K562 (cell line): Measurements from ENCODE around the gene NBPF4. TPM values are rescaled to one million over a fixed set of nuclear protein-coding genes. Genes with fewer than 3 reads are reported as not detected.
A peak's percentile ranks its signal among the peaks of the same experiment; 100 is the strongest.

Experiments used
- ATF3 ChIP-seq, 2 experiments: fragments of 450-650 bp in 1 of 2; sonication (generic) in 1 of 2; formaldehyde crosslinking in 1 of 2; IDR thresholded peaks in 1 of 2; conservative IDR thresholded peaks in 1 of 2; 2 replicates each; pipeline versions ENCODE4 v1.6.1 to v1.8.1; 2016 to 2023; ENCODE audit warnings: mild to moderate bottlenecking in 2 of 2, moderate library complexity in 2 of 2, inconsistent platforms in 1 of 2, missing genetic modification reagents in 1 of 2
- CHD4 ChIP-seq: fragments of 200-600 bp; sonication (generic); IDR thresholded peaks from 3 replicates; pipeline ENCODE4 v1.6.1; 2012; ENCODE audit warnings: low read depth, mild to moderate bottlenecking, mixed read lengths, low read length, inconsistent platforms; ENCODE audit not compliant: insufficient read depth, insufficient replicate concordance, poor library complexity, severe bottlenecking
- FOXP1 ChIP-seq: sonication (generic); formaldehyde crosslinking; IDR thresholded peaks from 2 replicates; pipeline ENCODE4 v1.8.0; 2022; ENCODE audit warnings: mild to moderate bottlenecking, missing genetic modification reagents
- JUND ChIP-seq, 2 experiments: IDR thresholded peaks; 2 replicates in 1 of 2; 3 replicates in 1 of 2; pipeline ENCODE4 v1.6.1; 2011; ENCODE audit warnings: borderline replicate concordance in 2 of 2, low read depth in 2 of 2, low read length in 2 of 2, improper control_type of control experiment in 1 of 2, missing biosample characterization in 1 of 2, missing genetic modification characterization in 1 of 2, missing genetic modification reagents in 1 of 2
- KDM4B ChIP-seq, 2 experiments: fragments of 450-650 bp in 1 of 2; sonication (generic) in 1 of 2; IDR thresholded peaks; 2 replicates each; pipeline ENCODE4 v1.6.1; 2016 to 2017; ENCODE audit warnings: borderline replicate concordance in 2 of 2, antibody characterized with exemption in 1 of 2, low read depth in 1 of 2, mild to moderate bottlenecking in 1 of 2
- LCOR ChIP-seq: sonication (generic); formaldehyde crosslinking; IDR thresholded peaks from 2 replicates; pipeline ENCODE4 v1.8.0; 2022; ENCODE audit warnings: mild to moderate bottlenecking, missing genetic modification reagents
- MEF2A ChIP-seq: IDR thresholded peaks from 2 replicates; pipeline ENCODE4 v1.6.1; 2011; ENCODE audit warnings: low read depth, mild to moderate bottlenecking, low read length, moderate library complexity; ENCODE audit not compliant: control insufficient read depth
- MLLT1 ChIP-seq, 2 experiments: fragments of 450-650 bp; IDR thresholded peaks; 2 replicates each; pipeline ENCODE4 v1.6.1; 2016
- SIN3B ChIP-seq: fragments of 450-650 bp; IDR thresholded peaks from 2 replicates; pipeline ENCODE4 v1.6.1; 2017; ENCODE audit warnings: low read depth, mild to moderate bottlenecking, moderate library complexity
- SMARCE1 ChIP-seq: fragments of 450-650 bp; IDR thresholded peaks from 2 replicates; pipeline ENCODE4 v1.7.1; 2016; ENCODE audit warnings: mild to moderate bottlenecking
- ZBTB5 ChIP-seq: fragments of 450-650 bp; IDR thresholded peaks from 2 replicates; pipeline ENCODE4 v1.6.1; 2017; ENCODE audit warnings: antibody characterized with exemption
- ZFX ChIP-seq: sonication (generic); formaldehyde crosslinking; IDR thresholded peaks from 2 replicates; pipeline ENCODE4 v1.8.0; 2022; ENCODE audit warnings: mild to moderate bottlenecking, missing genetic modification reagents, moderate library complexity
- ZNF12 ChIP-seq: sonication (generic); formaldehyde crosslinking; IDR thresholded peaks from 2 replicates; pipeline ENCODE4 v1.4.0; 2020; ENCODE audit warnings: mild to moderate bottlenecking, missing genetic modification reagents
- ZNF217 ChIP-seq: sonication (generic); formaldehyde crosslinking; IDR thresholded peaks from 2 replicates; pipeline ENCODE4 v1.8.0; 2022; ENCODE audit warnings: mild to moderate bottlenecking, missing genetic modification reagents
- ZNF316 ChIP-seq: fragments of 450-650 bp; IDR thresholded peaks from 2 replicates; pipeline ENCODE4 v1.6.1; 2016
- ZNF592 ChIP-seq: fragments of 450-650 bp; IDR thresholded peaks from 2 replicates; pipeline ENCODE4 v1.6.1; 2017; ENCODE audit warnings: antibody characterized with exemption, mild to moderate bottlenecking
- ZNF668 ChIP-seq: fragments of 250-450 bp; sonication (Bioruptor Pico); IDR thresholded peaks from 2 replicates; pipeline ENCODE4 v1.8.0; 2022; ENCODE audit warnings: mild to moderate bottlenecking, inconsistent platforms
- ZNF696 ChIP-seq: fragments of 250-450 bp; sonication (Bioruptor Pico); conservative IDR thresholded peaks from 2 replicates; pipeline ENCODE4 v1.4.0; 2020; ENCODE audit warnings: mild to moderate bottlenecking, moderate library complexity
- ZNF75A ChIP-seq: fragments of 450-650 bp; formaldehyde crosslinking; IDR thresholded peaks from 2 replicates; pipeline ENCODE4 v1.4.0; 2020; ENCODE audit warnings: mild to moderate bottlenecking
- polyA plus RNA-seq, 8 experiments: library from polyadenylated mRNA; depleted of rRNA in 4 of 8; stranded (reverse) in 5 of 8; unstranded in 3 of 8; fragments of >200 nt; fragmentation: Nextera tagmentation in 2 of 8; fragmentation: Illumina TruSeq in 1 of 8; extraction: Ambion mirVana in 2 of 8; extraction: Trizol in 1 of 8; gene quantifications; 2 replicates each; pipeline versions ENCODE4 v1.2.1 to v1.2.3, GENCODE V29; 2011 to 2014; ENCODE audit warnings: inconsistent platforms in 1 of 8, missing spikeins in 1 of 8
- total RNA-seq, 7 experiments: library from RNA; depleted of rRNA in 6 of 7; stranded (reverse); fragments of >200 nt in 6 of 7; fragmentation: Illumina TruSeq in 2 of 7; extraction: Trizol in 2 of 7; gene quantifications; 2 replicates each; pipeline versions ENCODE4 v1.2.1 to v1.2.3, GENCODE V29; 2011 to 2021; ENCODE audit warnings: low replicate concordance in 1 of 7

NBPF4 gene
- total and polyA plus RNA-seq, 9 of the 15 experiments (the other 6 are each of a cell fraction or from before 2014, with no cell fraction given), result 3.6 to 10.4 (median 5.9) TPM

- TF ChIP-seq ZNF12 (peak; percentile 90), MEF2A (no peak), ZBTB5 (no peak), ZNF592 (0 out of 2 replicates have a peak, but pooled peaks have one; percentile 23), ZNF316 (0 out of 2 replicates have a peak, but pooled peaks have one; percentile 37), ATF3 (IDR thresholded peaks at IDR 0.05) (0 out of 2 replicates have a peak, but pooled peaks have one; percentile 24), ATF3 (CRISPR knock-in tag; conservative IDR thresholded peaks at IDR 0.05) (no peak), CHD4 (no peak), KDM4B (IDR thresholded peaks at IDR 0.05; ENCODE audit: borderline replicate concordance in 2 of 2, low read depth in 1 of 2) (no peak), ZNF696 (CRISPR knock-in tag) (0 out of 2 replicates have a peak, but pooled peaks have one; percentile 10), LCOR (no peak), ZNF668 (no peak), SIN3B (no peak), ZNF75A (no peak), FOXP1 (CRISPR knock-in tag) (no peak), SMARCE1 (peak; percentile 41; the same call in 1 of the 2 replicates), JUND (IDR thresholded peaks at IDR 0.05; ENCODE audit: borderline replicate concordance, low read depth, low read length) (0 out of 2 replicates have a peak, but pooled peaks have one; percentile 21), JUND (tag; IDR thresholded peaks at IDR 0.05; ENCODE audit: borderline replicate concordance, low read depth, low read length) (0 out of 3 replicates have a peak, but pooled peaks have one; percentile 35), MLLT1 (IDR thresholded peaks at IDR 0.05) (no peak), ZFX (CRISPR knock-in tag) (no peak), ZNF217 (CRISPR knock-in tag) (no peak)
These were observed 44.6 kb downstream of the NBPF4 start (continued) for GRCh38 chr1:108199201-108199691.
